ENCODE results near the gene KLHL6. TPM values are rescaled to one million over a fixed set of nuclear protein-coding genes. Genes with fewer than 3 reads are reported as not detected.

Gene KLHL6
- total RNA-seq, 1 experiment from 2014 or later, result 0.11 TPM

GRCh38 chr3:183515968-183516851, 39.3 kb downstream of the KLHL6 start:
- Mint-ChIP-seq H3K9me3 (no peaks in the 10 kb centered on the region), H3K27ac (no peak overlapping the region), H3K4me3 (no peak overlapping the region), H3K27me3 (ENCODE audit: low read depth) (peaks cover 19% of the 10 kb centered on the region), H3K36me3 (no peaks in the 10 kb centered on the region), H3K4me1 (peaks cover 15% of the 10 kb centered on the region)
- ATAC-seq (no peak; the same call in 1 of the 2 replicates), DNase-seq (ENCODE audit: low spot score) (no peak)
- CTCF ChIA-PET, result interaction anchor here (0.6 to 2.3 kb wide), 10 partner anchors 17 to 88 kb away, joined by 3 to 13 read pairs (median 4); no protein-coding TSS in a partner anchor
- TF ChIP-seq TEAD4 (CRISPR knock-in tag; IDR thresholded peaks at IDR 0.05), result no peak
- TF ChIP-seq TEAD1 (CRISPR knock-in tag; IDR thresholded peaks at IDR 0.05), result no peak
- no peak for TF ChIP-seq ZMAT4 (CRISPR knock-in tag; IDR thresholded peaks at IDR 0.05)
- no peak for TF ChIP-seq JUN (CRISPR knock-in tag; IDR thresholded peaks at IDR 0.05)
- no peak for TF ChIP-seq ZBTB43 (CRISPR knock-in tag; IDR thresholded peaks at IDR 0.05)
- TF ChIP-seq GTF2I (CRISPR knock-in tag; conservative IDR thresholded peaks at IDR 0.05), result no peak
- TF ChIP-seq AFF4 (CRISPR knock-in tag; IDR thresholded peaks at IDR 0.05; ENCODE audit: borderline replicate concordance), result no peak
- TF ChIP-seq RELA (CRISPR knock-in tag; IDR thresholded peaks at IDR 0.05; ENCODE audit: borderline replicate concordance), result no peak
- TF ChIP-seq HMGA2 (CRISPR knock-in tag; IDR thresholded peaks at IDR 0.05), result no peak
- no peak for TF ChIP-seq ELF4 (CRISPR knock-in tag; IDR thresholded peaks at IDR 0.05; ENCODE audit: low read depth)
- no peak for TF ChIP-seq CDX4 (CRISPR knock-in tag; IDR thresholded peaks at IDR 0.05; ENCODE audit: borderline replicate concordance)
- TF ChIP-seq SP1 (CRISPR knock-in tag; conservative IDR thresholded peaks at IDR 0.05), result no peak
- no peak for TF ChIP-seq GRHL2 (CRISPR knock-in tag; IDR thresholded peaks at IDR 0.05; ENCODE audit: insufficient replicate concordance, severe bottlenecking)
- TF ChIP-seq MXD4 (CRISPR knock-in tag; IDR thresholded peaks at IDR 0.05; ENCODE audit: borderline replicate concordance), result no peak
- TF ChIP-seq ZNF396 (CRISPR knock-in tag; IDR thresholded peaks at IDR 0.05; ENCODE audit: borderline replicate concordance), result no peak
- TF ChIP-seq TCF7 (CRISPR knock-in tag; IDR thresholded peaks at IDR 0.05; ENCODE audit: low read depth), result no peak
- TF ChIP-seq ATF6 (CRISPR knock-in tag; IDR thresholded peaks at IDR 0.05), result no peak
- TF ChIP-seq USF1 (CRISPR knock-in tag; IDR thresholded peaks at IDR 0.05), result no peak
- no peak for TF ChIP-seq NR1H2 (CRISPR knock-in tag; IDR thresholded peaks at IDR 0.05)
- POLR2A ChIA-PET, result interaction anchor here (0.6 kb wide), 1 partner anchor 28 kb away, joined by 3 read pairs; no protein-coding TSS in a partner anchor
